ENCODE measurements around the gene SPPL3. TPM values are rescaled to one million over a fixed set of nuclear protein-coding genes. Genes with fewer than 3 reads are reported as not detected.

Gene SPPL3
- polyA plus RNA-seq, 1 of the 3 experiments (the other 2 are of a cell fraction): 18.8 TPM

- TF ChIP-seq NRF1 (IDR thresholded peaks at IDR 0.05; ENCODE audit: low read depth, low read length): no peak
- no peaks in the 10 kb centered on the region for H3F3A ChIP-seq (replicated peaks; ENCODE audit: insufficient read depth)
- 69% methylated on average over 2 of the region's 2 CpGs for WGBS (ENCODE audit: low lambda C conversion rate)
- no peak overlapping the region for H3K4me2 ChIP-seq
- peaks cover 12% of the 10 kb centered on the region for H4K20me1 ChIP-seq (ENCODE audit: insufficient read depth)
- H3K27ac ChIP-seq (ENCODE audit: low read depth in 2 of 2, low read length in 1 of 2): no peak overlapping the region
- POLR2A ChIA-PET: no interaction called here
- no peaks in the 10 kb centered on the region for H3K27me3 ChIP-seq (ENCODE audit: insufficient read depth)
- CTCF ChIA-PET: no interaction called here
- H3K4me3 ChIP-seq (ENCODE audit: low read depth in 2 of 2, low read length in 1 of 2): no peak overlapping the region
- no peaks in the 10 kb centered on the region for H3K9me2 ChIP-seq
- DNase-seq: no peak
- no peaks in the 10 kb centered on the region for H3K9me3 ChIP-seq
- peaks cover 19% of the 10 kb centered on the region for H3K79me2 ChIP-seq (ENCODE audit: insufficient read depth)
- H3K9ac ChIP-seq: no peak overlapping the region
- no peak overlapping the region for H2AFZ ChIP-seq (ENCODE audit: low read depth)
- no peaks in the 10 kb centered on the region for H3K4me1 ChIP-seq (ENCODE audit: control insufficient read depth in 1 of 2, insufficient read depth in 2 of 2, low read depth in 1 of 2, low read length in 1 of 2)
- H3K36me3 ChIP-seq (replicated peaks in 1 of 2; ENCODE audit: control insufficient read depth in 1 of 2, insufficient read depth in 2 of 2, low read length in 1 of 2): peaks cover 0 to 5% of the 10 kb centered on the region in 2 experiments
Measured at GRCh38 chr12:120816363-120816762, 87.8 kb downstream of the SPPL3 start.

- H3K27ac ChIP-seq (ENCODE audit: low read depth in 2 of 2, low read length in 1 of 2): no peak overlapping the region
- H3K9ac ChIP-seq: no peak overlapping the region
- H3K9me3 ChIP-seq: no peaks in the 10 kb centered on the region
- H3K9me2 ChIP-seq: no peaks in the 10 kb centered on the region
- H3K27me3 ChIP-seq (ENCODE audit: insufficient read depth): no peaks in the 10 kb centered on the region
- no peaks in the 10 kb centered on the region for H3K4me1 ChIP-seq (ENCODE audit: control insufficient read depth in 1 of 2, insufficient read depth in 2 of 2, low read depth in 1 of 2, low read length in 1 of 2)
- H3K4me2 ChIP-seq: no peak overlapping the region
- H3F3A ChIP-seq (replicated peaks; ENCODE audit: insufficient read depth): no peaks in the 10 kb centered on the region
- no peak overlapping the region for H3K4me3 ChIP-seq (ENCODE audit: low read depth in 2 of 2, low read length in 1 of 2)
- H2AFZ ChIP-seq (ENCODE audit: low read depth): no peak overlapping the region
- TF ChIP-seq FOSL2 (IDR thresholded peaks at IDR 0.05; ENCODE audit: borderline replicate concordance, low read depth) (no peak), EZH2phosphoT487 (IDR thresholded peaks at IDR 0.05; ENCODE audit: borderline replicate concordance, low read depth) (no peak), TAF1 (IDR thresholded peaks at IDR 0.05; ENCODE audit: borderline replicate concordance, low read depth, low read length) (no peak), YY1 (IDR thresholded peaks at IDR 0.05; ENCODE audit: low read depth) (no peak), RAD21 (IDR thresholded peaks at IDR 0.05; ENCODE audit: low read length) (no peak), FOXJ3 (CRISPR knock-in tag; IDR thresholded peaks at IDR 0.05) (no peak), PBX3 (IDR thresholded peaks at IDR 0.05) (no peak), POLR2AphosphoS5 (IDR thresholded peaks at IDR 0.05; ENCODE audit: low read depth, low read length) (no peak), MXI1 (IDR thresholded peaks at IDR 0.05; ENCODE audit: low read depth, low read length) (no peak), IRF3 (IDR thresholded peaks at IDR 0.05; ENCODE audit: low read depth, low read length) (no peak)
- POLR2A ChIA-PET: no interaction called here
- H3K79me2 ChIP-seq (ENCODE audit: insufficient read depth): peaks cover 8% of the 10 kb centered on the region; the same call in 1 of the 2 replicates
- 96% methylated on average over 1 of the region's 1 CpG for WGBS (ENCODE audit: low lambda C conversion rate)
- DNase-seq: no peak
- H4K20me1 ChIP-seq (ENCODE audit: insufficient read depth): peaks cover 8% of the 10 kb centered on the region
- H3K36me3 ChIP-seq (replicated peaks in 1 of 2; ENCODE audit: control insufficient read depth in 1 of 2, insufficient read depth in 2 of 2, low read length in 1 of 2): peaks cover 0 to 7% of the 10 kb centered on the region in 2 experiments
- CTCF ChIA-PET: no interaction called here
Measured at GRCh38 chr12:120814903-120815429, 89.2 kb downstream of the SPPL3 start.
